NCI-H2081 (cell line): ENCODE measurements around the gene CSRNP3.

Source experiments
- DNase-seq, 2 experiments: peaks; one replicate each; lab custom pipeline; 2025; lab: John Stamatoyannopoulos, UW

Gene CSRNP3

DNA sequence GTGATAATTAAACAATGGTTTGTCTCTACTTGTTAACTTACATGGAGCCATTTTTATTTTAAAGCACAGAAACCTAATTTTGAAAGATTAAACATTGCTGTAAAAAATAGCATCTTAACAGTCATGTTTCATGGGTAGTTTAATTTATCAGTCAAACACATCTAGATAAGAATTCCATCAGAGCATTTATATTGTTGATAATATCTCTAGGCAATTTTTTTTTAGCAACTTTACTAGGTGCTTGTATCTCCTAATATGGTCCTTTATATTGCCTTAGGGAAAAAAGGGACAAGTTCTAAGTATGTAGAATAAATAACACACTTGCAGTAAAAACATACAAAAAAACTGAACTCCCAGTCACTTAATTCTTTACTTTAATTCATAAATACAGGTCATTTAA lies 863 bp downstream of the CSRNP3 start:
- no peak for DNase-seq

DNA sequence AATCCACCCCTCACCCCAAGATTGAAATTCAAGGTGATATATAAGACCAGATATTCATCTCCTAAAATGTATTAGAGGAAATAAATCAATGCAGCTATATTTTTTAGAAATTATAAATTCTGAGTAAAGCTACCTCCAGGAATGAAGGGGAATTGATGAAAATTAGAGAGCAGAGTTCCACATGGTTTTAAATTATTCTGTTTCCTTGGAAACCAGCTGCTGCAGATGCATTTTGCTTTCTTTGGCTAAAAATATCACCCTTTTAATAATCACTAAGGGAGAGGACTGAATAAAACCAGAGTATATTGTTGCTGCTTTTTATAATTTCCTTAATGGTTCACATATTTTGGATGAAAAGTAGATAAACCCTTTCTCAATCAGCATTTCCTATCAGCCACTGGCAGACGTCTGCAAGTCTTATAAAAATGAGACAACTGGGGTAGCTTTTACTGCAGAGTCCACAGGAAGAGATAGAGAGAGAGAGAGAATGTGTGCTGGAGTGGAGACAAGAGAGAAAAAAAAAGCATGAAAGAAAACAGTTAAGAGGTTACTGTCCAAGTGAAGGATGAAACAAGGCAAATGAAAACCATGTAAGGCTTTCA lies 2.0 kb downstream of the CSRNP3 start:
- DNase-seq = peak in 1 of 2 experiments; percentile 45

- no peak for DNase-seq
These were observed 3.4 kb downstream of the CSRNP3 start for GRCh38 chr2:165472922-165473321.

DNA sequence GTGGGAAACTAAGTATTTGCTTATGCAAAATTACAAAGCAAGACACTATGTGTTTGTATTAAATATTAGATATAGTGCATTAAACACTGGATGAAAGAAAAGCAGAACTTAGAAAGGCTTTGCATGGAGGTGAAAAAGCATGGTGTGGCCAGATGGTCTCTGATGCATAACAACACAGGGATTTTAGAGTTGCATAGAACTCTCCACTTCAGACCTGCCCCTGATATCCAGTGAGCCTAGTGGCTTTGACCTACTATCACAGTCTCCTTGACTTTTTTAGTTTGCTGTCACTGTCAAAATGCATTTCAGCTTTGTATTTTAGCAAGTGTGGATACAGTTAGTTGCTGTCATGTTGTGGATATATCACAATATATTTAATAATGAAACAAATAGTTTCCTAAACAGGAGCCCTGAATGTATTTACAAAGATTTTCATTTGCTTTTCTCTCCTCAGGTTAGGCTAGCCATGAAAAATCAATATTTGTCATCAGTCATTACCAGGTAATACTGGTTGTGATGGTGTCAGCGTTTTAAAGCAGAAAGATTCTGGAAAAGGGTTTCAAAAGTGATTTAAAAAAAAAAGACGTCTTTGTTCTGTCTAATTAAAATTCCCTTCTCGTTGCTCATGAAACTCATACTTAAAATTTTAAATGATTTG lies 5.2 kb downstream of the CSRNP3 start:
- no peak for DNase-seq

DNA sequence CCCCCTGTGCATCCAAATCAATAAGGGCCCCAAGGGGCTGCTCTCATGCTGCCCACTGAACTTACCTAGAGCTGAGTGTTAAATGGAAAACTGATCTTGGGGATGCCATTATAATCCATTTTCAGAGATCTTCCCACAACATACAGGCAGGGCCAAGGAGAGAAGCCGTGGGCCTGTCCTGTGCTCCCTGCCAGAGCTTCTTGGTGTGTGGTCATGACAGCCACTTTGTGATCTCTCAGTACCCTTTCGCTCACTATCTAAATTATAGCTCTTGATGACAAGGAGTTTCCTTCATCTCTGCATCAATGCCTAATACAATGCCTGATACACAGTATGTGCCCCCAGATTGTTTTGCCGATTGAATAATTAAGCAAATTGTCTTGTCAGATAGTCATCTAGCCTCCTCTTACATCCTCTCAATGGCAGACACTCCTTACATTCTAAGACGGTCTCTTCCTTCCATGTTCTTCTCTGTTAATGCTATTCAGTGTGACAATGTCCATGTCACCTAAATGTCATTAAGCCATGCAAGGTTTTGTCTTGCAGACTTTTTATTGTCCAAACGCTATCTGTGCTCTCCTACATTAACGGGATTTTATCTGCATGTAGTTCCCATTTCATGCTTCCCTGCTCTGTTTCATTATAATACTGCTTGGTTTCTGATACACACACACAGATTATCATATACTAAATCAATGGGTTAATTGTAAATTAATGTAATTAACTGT lies 5.9 kb downstream of the CSRNP3 start:
- DNase-seq = no peak

- no peak for DNase-seq
These were observed 10.4 kb downstream of the CSRNP3 start for GRCh38 chr2:165479856-165480255.

GRCh38 chr2:165494573-165494972 lies 25.1 kb downstream of the CSRNP3 start:
- no peak for DNase-seq

GRCh38 chr2:165497659-165498317 lies 28.3 kb downstream of the CSRNP3 start:
- DNase-seq = no peak

DNA sequence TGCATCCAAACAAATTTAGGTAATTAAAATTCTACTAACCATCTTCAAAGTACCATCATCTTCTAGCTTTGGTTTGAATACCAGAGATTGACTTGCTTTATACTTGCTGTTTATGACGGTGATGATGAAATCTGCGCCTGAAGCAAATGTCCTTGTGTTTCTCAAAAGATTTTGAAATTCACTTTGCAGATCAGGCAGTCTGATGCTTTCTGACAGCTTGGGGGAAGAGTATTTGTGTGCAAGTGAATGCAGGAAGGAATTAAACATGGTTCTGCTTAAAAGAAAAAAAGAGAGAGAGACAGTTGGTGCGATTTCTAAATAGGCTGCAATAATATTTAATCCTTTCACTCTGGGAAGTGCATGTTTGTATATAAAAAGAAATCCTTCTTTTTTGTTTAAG lies 29.6 kb downstream of the CSRNP3 start:
- no peak for DNase-seq

- DNase-seq = no peak
These were observed 30.5 kb downstream of the CSRNP3 start for GRCh38 chr2:165500001-165500400.

DNA sequence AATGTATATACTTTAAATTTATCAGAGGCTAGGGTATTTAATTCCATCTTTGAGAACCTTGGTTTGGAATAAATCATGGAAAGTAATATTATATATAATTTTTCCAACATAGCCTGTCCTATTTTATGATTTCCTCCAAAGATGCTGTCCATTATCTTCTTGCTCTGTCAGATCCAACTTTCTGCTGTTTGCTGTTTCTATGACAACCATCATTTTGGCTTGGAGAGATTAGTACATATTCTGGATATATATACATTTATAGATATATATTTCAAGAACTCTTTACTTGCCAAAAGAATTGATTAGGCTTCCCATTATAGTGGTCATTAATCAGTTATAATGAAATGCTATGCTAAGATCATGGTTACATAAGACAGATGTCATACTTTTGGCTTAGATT lies 31.3 kb downstream of the CSRNP3 start:
- no peak for DNase-seq

DNA sequence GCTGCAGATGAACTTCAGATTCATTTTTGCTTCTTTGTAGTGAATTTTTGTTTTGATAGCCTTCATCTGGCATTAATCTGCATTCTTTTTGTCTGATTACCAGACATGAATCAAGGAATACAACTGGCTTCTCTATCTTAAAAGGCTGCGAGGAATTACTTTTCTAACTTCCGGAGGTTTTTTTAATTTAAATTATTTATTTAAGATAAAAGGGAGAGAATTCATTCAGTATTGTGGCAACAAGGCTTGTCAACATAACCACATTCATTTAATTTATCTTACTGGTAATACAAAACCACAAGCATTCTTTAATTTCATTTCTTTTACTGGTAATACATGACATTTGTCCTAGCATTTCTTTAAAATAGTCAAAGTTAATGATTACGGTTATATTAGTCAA lies 36.0 kb downstream of the CSRNP3 start:
- no peak for DNase-seq

DNA sequence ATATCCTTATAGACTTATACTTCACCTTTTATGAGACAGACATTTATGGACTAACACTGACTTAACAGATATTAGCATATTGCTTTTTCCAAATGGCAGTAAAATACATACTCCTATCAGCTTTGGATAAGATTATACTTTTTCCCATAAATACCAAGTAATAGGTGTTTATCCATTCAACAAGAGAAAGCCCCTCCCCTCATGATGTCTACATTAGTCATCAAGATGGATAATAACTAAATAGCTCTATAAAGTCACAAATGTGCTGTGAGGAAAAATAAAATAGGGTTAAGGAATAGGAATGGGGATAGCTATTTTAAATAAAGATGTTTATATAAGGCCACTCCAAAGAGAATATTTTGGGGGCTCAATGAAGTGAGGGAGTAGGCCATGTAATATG lies 39.4 kb downstream of the CSRNP3 start:
- no peak for DNase-seq

- no peak for DNase-seq
These were observed 44.0 kb downstream of the CSRNP3 start for GRCh38 chr2:165513479-165513878.

- no peak for DNase-seq
These were observed 49.1 kb downstream of the CSRNP3 start for GRCh38 chr2:165518611-165519010.

- no peak for DNase-seq
These were observed 53.2 kb downstream of the CSRNP3 start for GRCh38 chr2:165522719-165523118.

- no peak for DNase-seq
These were observed 55.2 kb downstream of the CSRNP3 start for GRCh38 chr2:165524720-165525119.

DNA sequence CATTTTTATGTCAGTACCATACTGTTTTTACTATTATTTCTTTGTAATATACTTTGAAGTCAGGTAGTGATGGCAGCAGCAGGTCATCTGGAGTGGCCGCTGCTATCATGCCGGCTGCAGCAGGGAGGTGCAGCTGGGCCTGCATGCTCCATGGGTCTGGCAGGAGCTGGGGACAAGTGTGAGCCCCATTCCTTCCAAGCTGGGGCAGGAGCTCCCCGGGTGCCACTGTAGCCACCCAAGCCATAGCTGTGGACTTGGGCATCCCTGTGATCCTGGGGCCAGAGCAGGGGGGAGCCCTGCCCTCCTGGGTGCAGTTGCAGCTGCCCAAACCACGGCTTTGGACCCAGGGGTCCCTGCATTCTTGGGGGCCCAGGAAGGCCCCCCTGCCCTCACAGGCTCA lies 59.2 kb downstream of the CSRNP3 start:
- DNase-seq = no peak

GRCh38 chr2:165529130-165529529 lies 59.6 kb downstream of the CSRNP3 start:
- no peak for DNase-seq

GRCh38 chr2:165533331-165533730 lies 63.8 kb downstream of the CSRNP3 start:
- no peak for DNase-seq

DNA sequence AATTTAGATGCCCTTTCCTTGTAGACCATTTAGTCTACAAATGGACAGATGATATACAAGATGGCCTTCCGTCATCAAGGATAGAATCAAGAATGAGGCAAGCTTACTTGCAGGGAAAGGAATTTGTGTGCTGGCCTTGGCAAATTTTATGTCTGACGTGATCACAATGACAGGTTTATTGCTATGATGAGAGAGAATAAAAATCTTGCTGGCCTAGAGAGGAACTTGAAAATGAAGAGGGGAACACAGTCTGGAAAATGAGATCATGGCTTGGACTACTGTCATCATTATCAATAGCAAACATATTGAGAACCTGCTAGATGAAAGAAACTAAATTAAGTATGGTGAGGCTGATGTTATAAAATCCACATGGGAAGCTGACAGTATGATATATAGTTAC lies 66.0 kb downstream of the CSRNP3 start:
- no peak for DNase-seq

DNA sequence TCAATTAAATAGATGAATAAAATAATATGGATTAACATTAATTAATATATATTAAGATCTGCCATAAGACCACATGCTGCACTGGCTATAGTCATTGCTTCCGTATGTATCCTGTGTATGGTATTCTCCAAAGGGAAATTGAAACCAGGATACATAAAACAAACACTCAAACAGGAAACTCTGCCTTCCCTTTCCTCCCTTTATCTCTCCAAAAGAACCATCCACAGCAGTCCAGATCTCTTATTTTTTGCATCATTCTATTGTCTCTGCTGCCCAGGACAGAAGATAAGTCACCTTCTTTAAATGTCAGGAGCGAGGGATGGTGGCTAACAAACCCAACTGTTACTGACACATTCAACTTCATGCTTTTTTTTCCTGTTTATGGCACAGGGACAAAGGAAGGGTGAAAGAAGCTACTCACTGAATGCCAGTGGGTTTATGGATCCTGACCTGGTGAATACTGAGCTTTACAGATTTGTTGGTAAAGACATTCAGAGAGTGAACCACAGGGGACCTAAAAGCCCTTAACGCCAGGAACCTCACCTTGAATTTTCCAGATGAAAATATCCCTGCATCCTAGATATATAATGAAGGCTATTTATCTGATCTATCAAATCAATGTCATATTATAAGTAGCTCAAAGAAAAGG lies 67.5 kb downstream of the CSRNP3 start:
- no peak for DNase-seq
